ENCODE results near the gene TNRC6B.

Gene TNRC6B

GRCh38 chr22:40335358-40335757, 157.6 kb downstream of the TNRC6B start:
- no peak for TF ChIP-seq POLR2A (IDR thresholded peaks at IDR 0.05; ENCODE audit: low read depth, low read length)
- TF ChIP-seq PAX5 (IDR thresholded peaks at IDR 0.05; ENCODE audit: insufficient read depth, low read length, severe bottlenecking): no peak
- TF ChIP-seq SPI1 (IDR thresholded peaks at IDR 0.05; ENCODE audit: low read depth, low read length): no peak
- no peak for TF ChIP-seq POU2F2 (IDR thresholded peaks at IDR 0.05; ENCODE audit: low read depth, low read length)
- TF ChIP-seq TAF1 (IDR thresholded peaks at IDR 0.05; ENCODE audit: low read depth, low read length): no peak
- TF ChIP-seq POLR2AphosphoS5 (IDR thresholded peaks at IDR 0.05; ENCODE audit: low read depth, low read length): no peak
- no peak for DNase-seq (ENCODE audit: insufficient read length, low spot score)
- FAIRE-seq: no peak

GRCh38 chr22:40340044-40340443, 162.3 kb downstream of the TNRC6B start:
- FAIRE-seq (peak; percentile 56), DNase-seq (ENCODE audit: insufficient read length, low spot score) (no peak)
- TF ChIP-seq POU2F2 (IDR thresholded peaks at IDR 0.05; ENCODE audit: low read depth, low read length) (no peak), POLR2A (IDR thresholded peaks at IDR 0.05; ENCODE audit: low read depth, low read length) (no peak), PAX5 (IDR thresholded peaks at IDR 0.05; ENCODE audit: insufficient read depth, low read length, severe bottlenecking) (no peak), POLR2AphosphoS5 (IDR thresholded peaks at IDR 0.05; ENCODE audit: low read depth, low read length) (no peak), SPI1 (IDR thresholded peaks at IDR 0.05; ENCODE audit: low read depth, low read length) (no peak), TAF1 (IDR thresholded peaks at IDR 0.05; ENCODE audit: low read depth, low read length) (no peak)

GRCh38 chr22:40341604-40342003, 163.9 kb downstream of the TNRC6B start:
- FAIRE-seq (no peak), DNase-seq (ENCODE audit: insufficient read length, low spot score) (no peak)
- no peak for TF ChIP-seq POLR2AphosphoS5 (IDR thresholded peaks at IDR 0.05; ENCODE audit: low read depth, low read length)

- DNase-seq (ENCODE audit: insufficient read length, low spot score) (no peak), FAIRE-seq (no peak)
- no peak for TF ChIP-seq TAF1 (IDR thresholded peaks at IDR 0.05; ENCODE audit: low read depth, low read length)
- no peak for TF ChIP-seq PAX5 (IDR thresholded peaks at IDR 0.05; ENCODE audit: insufficient read depth, low read length, severe bottlenecking)
- no peak for TF ChIP-seq POLR2AphosphoS5 (IDR thresholded peaks at IDR 0.05; ENCODE audit: low read depth, low read length)
- TF ChIP-seq SPI1 (IDR thresholded peaks at IDR 0.05; ENCODE audit: low read depth, low read length): no peak
- no peak for TF ChIP-seq POLR2A (IDR thresholded peaks at IDR 0.05; ENCODE audit: low read depth, low read length)
- no peak for TF ChIP-seq POU2F2 (IDR thresholded peaks at IDR 0.05; ENCODE audit: low read depth, low read length)
Observed at GRCh38 chr22:40342521-40342920, 164.8 kb downstream of the TNRC6B start.

- DNase-seq (ENCODE audit: insufficient read length, low spot score): no peak
- FAIRE-seq: peak; percentile 40
Observed at GRCh38 chr22:40345271-40345670, 167.5 kb downstream of the TNRC6B start.

GRCh38 chr22:40345815-40346184, 168.1 kb downstream of the TNRC6B start:
- no peak for FAIRE-seq

More at GRCh38 chr22:40345271-40345670, 167.5 kb downstream of the TNRC6B start:
- no peak for TF ChIP-seq TAF1 (IDR thresholded peaks at IDR 0.05; ENCODE audit: low read depth, low read length)
- no peak for TF ChIP-seq POU2F2 (IDR thresholded peaks at IDR 0.05; ENCODE audit: low read depth, low read length)
- no peak for TF ChIP-seq POLR2A (IDR thresholded peaks at IDR 0.05; ENCODE audit: low read depth, low read length)
- TF ChIP-seq SPI1 (IDR thresholded peaks at IDR 0.05; ENCODE audit: low read depth, low read length): no peak
- no peak for TF ChIP-seq POLR2AphosphoS5 (IDR thresholded peaks at IDR 0.05; ENCODE audit: low read depth, low read length)
- TF ChIP-seq PAX5 (IDR thresholded peaks at IDR 0.05; ENCODE audit: insufficient read depth, low read length, severe bottlenecking): no peak

GRCh38 chr22:40346185-40347118, 168.7 kb downstream of the TNRC6B start, which contains the start of gene ADSL:
Gene ADSL (plus strand): TSS chr22:40346500. CDS start chr22:40346559, 59 bp downstream.
- FAIRE-seq: peak; percentile 94
- DNase-seq (ENCODE audit: insufficient read length, low spot score): peak; percentile 79

More at GRCh38 chr22:40345815-40346184, 168.1 kb downstream of the TNRC6B start:
- no peak for TF ChIP-seq POLR2A (IDR thresholded peaks at IDR 0.05; ENCODE audit: low read depth, low read length)
- TF ChIP-seq POLR2AphosphoS5 (IDR thresholded peaks at IDR 0.05; ENCODE audit: low read depth, low read length): no peak
- no peak for TF ChIP-seq POU2F2 (IDR thresholded peaks at IDR 0.05; ENCODE audit: low read depth, low read length)
- TF ChIP-seq PAX5 (IDR thresholded peaks at IDR 0.05; ENCODE audit: insufficient read depth, low read length, severe bottlenecking): no peak
- TF ChIP-seq TAF1 (IDR thresholded peaks at IDR 0.05; ENCODE audit: low read depth, low read length): no peak
- no peak for TF ChIP-seq SPI1 (IDR thresholded peaks at IDR 0.05; ENCODE audit: low read depth, low read length)
- no peak for DNase-seq (ENCODE audit: insufficient read length, low spot score)

GRCh38 chr22:40347300-40347699, 169.6 kb downstream of the TNRC6B start:
- TF ChIP-seq POU2F2 (IDR thresholded peaks at IDR 0.05; ENCODE audit: low read depth, low read length) (no peak), SPI1 (IDR thresholded peaks at IDR 0.05; ENCODE audit: low read depth, low read length) (no peak), POLR2A (IDR thresholded peaks at IDR 0.05; ENCODE audit: low read depth, low read length) (no peak)
- DNase-seq (ENCODE audit: insufficient read length, low spot score) (no peak), FAIRE-seq (peak; percentile 51)

More at GRCh38 chr22:40346185-40347118, 168.7 kb downstream of the TNRC6B start, which contains the start of gene ADSL:
- TF ChIP-seq TAF1 (IDR thresholded peaks at IDR 0.05; ENCODE audit: low read depth, low read length): peak; percentile 80
- peak; percentile 64; the same call in 1 of the 2 replicates for TF ChIP-seq POU2F2 (IDR thresholded peaks at IDR 0.05; ENCODE audit: low read depth, low read length)
- TF ChIP-seq SPI1 (IDR thresholded peaks at IDR 0.05; ENCODE audit: low read depth, low read length): peak; percentile 62
- peak; percentile 18 for TF ChIP-seq PAX5 (IDR thresholded peaks at IDR 0.05; ENCODE audit: insufficient read depth, low read length, severe bottlenecking)
- TF ChIP-seq POLR2AphosphoS5 (IDR thresholded peaks at IDR 0.05; ENCODE audit: low read depth, low read length): peak; percentile 97
- TF ChIP-seq POLR2A (IDR thresholded peaks at IDR 0.05; ENCODE audit: low read depth, low read length): peak; percentile 96

GRCh38 chr22:40348025-40348658, 170.4 kb downstream of the TNRC6B start:
- FAIRE-seq: peak; percentile 56
- no peak for TF ChIP-seq SPI1 (IDR thresholded peaks at IDR 0.05; ENCODE audit: low read depth, low read length)
- TF ChIP-seq POLR2A (IDR thresholded peaks at IDR 0.05; ENCODE audit: low read depth, low read length): no peak
- TF ChIP-seq POU2F2 (IDR thresholded peaks at IDR 0.05; ENCODE audit: low read depth, low read length): no peak
- DNase-seq (ENCODE audit: insufficient read length, low spot score): peak; percentile 46
